Aorta (tissue), 5 donors: ENCODE measurements around the gene GAS6. TPM values are rescaled to one million over a fixed set of nuclear protein-coding genes. Genes with fewer than 3 reads are reported as not detected.

Source experiments
- ATAC-seq: fragments of 200-7000 bp; cut with Tn5 transposase; one replicate; pipeline ENCODE4 v1.9.1; 2022; ENCODE audit warnings: moderate library complexity; ENCODE audit not compliant: low FRiP score
- DNase-seq, 2 donors: peaks; one replicate each; pipeline ENCODE4 v3.0.0-alpha.2; 2020
- H3K27ac ChIP-seq, 2 donors: one replicate each; pipeline ENCODE4 v1.5.1; 2013; ENCODE audit warnings: low read length in 2 of 2, mild to moderate bottlenecking in 2 of 2, moderate library complexity in 2 of 2, control low read depth in 1 of 2, inconsistent platforms in 1 of 2, low read depth in 1 of 2
- H3K27me3 ChIP-seq, 2 donors: one replicate each; pipeline ENCODE4 v1.6.1; 2013; ENCODE audit warnings: control low read depth in 1 of 2, low read length in 1 of 2, mild to moderate bottlenecking in 1 of 2, moderate library complexity in 1 of 2; ENCODE audit not compliant: insufficient read depth in 2 of 2, control insufficient read depth in 1 of 2
- H3K36me3 ChIP-seq, 2 donors: one replicate each; pipeline ENCODE4 v1.6.1; 2013; ENCODE audit warnings: control low read depth in 1 of 2, low read length in 1 of 2, mild to moderate bottlenecking in 1 of 2; ENCODE audit not compliant: insufficient read depth in 2 of 2, control insufficient read depth in 1 of 2
- H3K4me1 ChIP-seq, 2 donors: one replicate each; pipeline ENCODE4 v1.6.1; 2013; ENCODE audit warnings: low read length in 2 of 2, control low read depth in 1 of 2, mild to moderate bottlenecking in 1 of 2, moderate library complexity in 1 of 2; ENCODE audit not compliant: insufficient read depth in 2 of 2, control insufficient read depth in 1 of 2
- H3K4me3 ChIP-seq, 2 donors: one replicate each; pipeline ENCODE4 v1.5.1; 2013; ENCODE audit warnings: low read length in 2 of 2, control low read depth in 1 of 2, mild to moderate bottlenecking in 1 of 2
- H3K9me3 ChIP-seq: one replicate; pipeline ENCODE4 v1.6.1; 2013; ENCODE audit warnings: mild to moderate bottlenecking, low read length; ENCODE audit not compliant: control insufficient read depth
- WGBS, 2 donors: extraction: QIAGEN DNeasy Blood & Tissue Kit; methylation state at CpG; one replicate each; pipeline ENCODE4 v1.1.7; 2013; 5-methylcytosine and 5-hydroxymethylcytosine counted together
- intact Hi-C, 2 donors: fragments of 100-400 bp; cut with DNase I; formaldehyde crosslinking; loops; one replicate each; pipeline versions ENCODE4 v1.14.2 to v1.15.0; 2022
- polyA plus RNA-seq, 2 donors: library from polyadenylated mRNA; stranded (reverse); fragments of 200-250 nt; gene quantifications; one replicate each; pipeline ENCODE4 v1.2.3, GENCODE V29; 2013
- total RNA-seq, 2 donors: library from RNA; stranded (reverse); fragmentation: NEBNext Ultra II Directional; extraction: Animal tissue kit (Norgen Biotek cat#: 25700); gene quantifications; one replicate each; pipeline ENCODE4 v1.2.1, GENCODE V29; 2021
- donor health status: healthy with polysubstance abuse.
- donor health status: Bipolar disorder and iron deficiency.
- donor health status: DM: no; HTN: no; CAD: no.
- donor health status: DM: no; HTN: no; CAD: no.
- donor health status: DM: yes; HTN: yes; CAD: no.

Gene GAS6
- total and polyA plus RNA-seq, 4 donors = 244 to 509 (median 333) TPM

DNA sequence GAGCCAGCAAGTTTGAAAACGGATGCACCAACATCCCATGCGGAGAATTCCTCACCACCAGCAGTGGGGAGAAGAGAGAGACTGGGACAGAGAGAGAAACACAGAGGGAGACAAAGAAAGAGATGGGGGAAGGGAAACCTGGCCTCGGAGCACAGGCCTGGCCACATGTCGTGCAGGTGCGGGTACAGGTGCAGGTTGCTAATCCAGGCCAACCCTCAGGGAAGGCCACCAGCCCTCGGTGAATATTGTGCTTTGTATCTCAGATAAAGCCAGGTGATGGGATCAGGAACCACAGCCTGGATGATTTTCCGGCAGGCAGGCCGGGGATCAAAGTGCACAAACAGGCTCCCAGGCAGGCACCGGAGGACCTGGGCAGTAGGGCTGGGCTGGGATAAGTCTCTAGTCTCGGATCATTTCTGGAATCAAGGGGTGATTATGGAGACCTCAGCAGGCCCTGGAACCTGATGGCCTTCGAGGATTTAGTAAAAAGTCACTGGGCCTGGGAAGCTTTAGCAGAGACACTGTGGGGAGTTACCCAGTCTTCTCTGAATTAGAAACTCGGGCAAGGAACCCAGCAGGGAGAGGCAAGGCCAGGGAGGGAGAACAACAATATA is 3.7 kb downstream of the GAS6 start:
- Histone ChIP-seq H3K27ac (no peak overlapping the region), H3K4me1 (no peaks in the 10 kb centered on the region)
- intact Hi-C loops = loop anchor here (5.0 kb wide), 4 partner anchors 37 to 77 kb away; no protein-coding TSS in a partner anchor

DNA sequence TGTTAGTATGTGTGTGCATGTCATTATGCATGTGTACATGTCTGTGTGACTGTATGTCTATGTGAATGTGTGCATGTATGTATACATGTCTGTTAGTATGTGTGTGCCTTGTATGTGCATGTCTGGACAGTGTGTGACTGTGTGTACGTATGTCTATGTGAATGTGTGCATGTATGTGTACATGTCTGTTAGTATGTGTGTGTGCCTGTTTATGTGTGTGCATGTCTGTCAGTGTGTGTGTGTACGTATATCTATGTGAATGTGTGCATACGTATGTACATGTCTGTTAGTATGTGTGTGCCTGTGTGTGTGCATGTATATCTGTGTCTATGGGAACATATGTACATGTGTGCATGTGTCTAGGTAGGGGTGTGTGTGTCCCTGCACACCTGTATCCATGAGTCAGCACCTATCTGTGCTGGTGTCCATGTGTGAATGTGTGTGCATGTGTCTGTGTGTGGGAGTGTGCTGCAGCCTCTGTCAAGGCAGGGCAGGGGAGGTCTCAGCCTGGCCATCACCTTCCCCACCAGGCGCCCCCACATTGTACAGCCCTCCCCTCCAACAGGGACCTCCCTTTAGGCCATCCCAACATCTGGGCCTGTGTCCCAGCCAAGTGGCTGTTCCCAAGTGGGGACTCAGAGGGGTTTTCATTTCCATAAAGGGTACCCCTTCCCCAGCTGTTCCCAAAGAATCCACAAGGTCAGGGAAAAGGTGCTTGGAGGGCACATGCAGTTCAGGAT is 4.4 kb downstream of the GAS6 start:
- DNase-seq (no peak), ATAC-seq (no peak)
- Histone ChIP-seq H3K9me3 (no peaks in the 10 kb centered on the region), H3K4me1 (no peaks in the 10 kb centered on the region), H3K4me3 (no peak overlapping the region), H3K27me3 (no peaks in the 10 kb centered on the region), H3K27ac (no peak overlapping the region), H3K36me3 (no peaks in the 10 kb centered on the region)
- intact Hi-C loops = loop anchor here (5.0 kb wide), 4 partner anchors 38 to 78 kb away; no protein-coding TSS in a partner anchor
- whole genome bisulfite sequencing, 2 donors = 87 to 94% methylated on average over 4 of the region's 4 CpGs

More for the DNA sequence above, 3.7 kb downstream of the GAS6 start:
- no peaks in the 10 kb centered on the region for H3K9me3 ChIP-seq
- ATAC-seq (no peak), DNase-seq (peak in 1 of 2 donors; percentile 47)
- H3K27me3 ChIP-seq = no peaks in the 10 kb centered on the region
- WGBS, 2 donors = 50 to 56% methylated on average over 12 of the region's 12 CpGs
- H3K4me3 ChIP-seq = no peak overlapping the region
- H3K36me3 ChIP-seq = no peaks in the 10 kb centered on the region

DNA sequence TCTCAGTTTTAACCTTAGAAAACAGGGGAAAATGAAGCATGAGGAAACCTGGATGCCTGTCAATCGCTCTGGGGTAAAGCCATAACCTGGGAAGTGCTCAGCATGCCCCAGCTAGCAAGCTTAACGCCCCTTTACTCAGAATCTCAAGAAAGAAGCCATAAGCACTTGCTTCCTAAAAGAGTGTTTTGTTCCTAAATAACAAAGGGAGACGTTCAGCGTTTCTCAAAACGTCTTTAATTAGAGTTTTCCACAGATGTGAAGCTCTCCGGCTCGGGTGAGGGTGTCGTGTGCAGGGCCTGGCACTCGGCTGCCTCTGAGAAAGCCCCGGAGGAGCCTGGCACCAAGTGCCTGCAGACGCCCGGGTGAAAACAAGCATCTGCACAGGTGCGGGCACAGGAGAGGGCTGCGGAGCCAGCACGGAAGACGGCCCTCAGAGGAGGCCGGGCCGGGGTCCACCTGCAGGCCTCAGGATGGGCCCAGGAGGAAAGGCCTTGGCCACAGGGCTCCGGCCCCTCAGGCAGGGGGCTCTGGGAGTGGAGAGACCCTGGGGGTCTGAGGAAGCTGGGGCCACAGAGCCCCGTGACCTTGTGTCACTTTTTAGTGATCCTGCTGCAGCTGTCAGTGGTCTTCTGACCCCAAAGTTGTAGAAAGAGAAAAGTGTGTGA is 6.2 kb downstream of the GAS6 start:
- no peak for ATAC-seq
- peaks cover 0 to 3% of the 10 kb centered on the region in 2 donors for H3K4me1 ChIP-seq
- H3K27ac ChIP-seq = no peak overlapping the region
- peak in 1 of 2 donors; percentile 65 for DNase-seq
- no peak overlapping the region for H3K4me3 ChIP-seq
- WGBS, 2 donors = 85 to 86% methylated on average over 20 of the region's 20 CpGs
- intact Hi-C loops = no loop called here
- no peaks in the 10 kb centered on the region for H3K9me3 ChIP-seq
- no peaks in the 10 kb centered on the region for H3K27me3 ChIP-seq
- H3K36me3 ChIP-seq = no peaks in the 10 kb centered on the region

DNA sequence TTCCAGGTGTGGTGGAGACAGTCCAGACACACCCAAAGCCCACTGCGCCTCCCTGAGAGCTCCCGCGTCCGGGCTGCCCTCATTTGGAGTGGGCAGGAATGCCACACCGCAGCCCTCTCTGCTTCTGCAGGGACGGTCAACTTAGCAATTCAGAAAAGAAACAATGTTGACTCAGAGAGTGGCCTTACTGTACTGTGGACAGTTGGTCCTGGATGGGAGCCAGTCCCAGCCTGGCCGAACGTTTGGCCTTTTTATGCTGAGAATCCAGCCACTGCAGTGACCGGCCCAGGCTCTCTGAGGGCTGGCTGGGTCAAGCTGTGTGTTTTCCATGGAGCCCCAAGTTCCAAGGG is 7.2 kb downstream of the GAS6 start:
- Histone ChIP-seq H3K36me3 (no peaks in the 10 kb centered on the region), H3K4me3 (no peak overlapping the region), H3K9me3 (no peaks in the 10 kb centered on the region), H3K4me1 (peaks cover 0 to 3% of the 10 kb centered on the region in 2 donors), H3K27me3 (no peaks in the 10 kb centered on the region), H3K27ac (peak overlapping the region in 1 of 2 donors; percentile 13)
- intact Hi-C loops = no loop called here
- peak in 1 of 2 donors; percentile 80 for DNase-seq
- WGBS, 2 donors = 33 to 44% methylated on average over 9 of the region's 9 CpGs
- ATAC-seq = no peak

DNA sequence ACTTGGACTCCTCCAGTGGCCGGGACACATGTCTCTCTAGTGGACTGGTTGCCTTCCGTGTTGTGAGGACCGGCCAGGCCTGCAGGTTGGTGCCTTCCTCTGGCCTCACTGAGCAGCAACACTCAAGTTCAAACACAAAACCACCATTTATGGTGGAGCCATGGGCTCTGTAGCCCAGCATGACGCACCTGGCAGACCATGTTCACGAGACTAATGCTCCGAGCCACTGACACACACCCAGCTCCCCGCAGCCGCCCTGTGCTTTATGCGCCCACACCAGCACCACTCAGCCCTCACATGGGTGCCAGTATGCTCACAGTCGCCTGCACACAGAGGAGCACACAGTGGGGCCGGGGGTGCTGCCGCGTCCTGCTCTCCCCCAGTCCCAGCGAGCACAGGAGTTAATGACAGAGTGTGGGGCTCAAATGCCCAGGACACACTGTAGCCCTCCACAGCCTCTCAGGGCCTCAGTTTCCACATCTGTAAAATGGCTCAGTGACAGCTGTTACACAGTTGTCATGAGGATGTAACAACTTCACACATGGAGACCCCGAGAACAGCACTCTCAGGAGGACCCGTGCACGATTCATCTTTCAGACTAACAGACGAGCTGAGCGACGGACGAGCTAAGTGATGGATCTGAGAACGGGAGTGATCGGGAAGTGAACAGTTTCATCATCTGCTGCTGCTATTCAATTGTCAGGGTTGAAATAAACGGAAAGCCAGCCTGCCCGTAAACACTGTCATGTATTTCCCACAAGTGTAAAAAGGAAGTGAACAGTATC is 7.8 kb downstream of the GAS6 start:
- 94 to 95% methylated on average over 25 of the region's 25 CpGs for WGBS, 2 donors
- intact Hi-C loops = no loop called here
- H3K27ac ChIP-seq = no peak overlapping the region
- peaks cover 0 to 3% of the 10 kb centered on the region in 2 donors for H3K4me1 ChIP-seq
- H3K9me3 ChIP-seq = no peaks in the 10 kb centered on the region
- no peaks in the 10 kb centered on the region for H3K36me3 ChIP-seq
- DNase-seq (peak in 1 of 2 donors; percentile 64), ATAC-seq (no peak)
- no peak overlapping the region for H3K4me3 ChIP-seq
- no peaks in the 10 kb centered on the region for H3K27me3 ChIP-seq

DNA sequence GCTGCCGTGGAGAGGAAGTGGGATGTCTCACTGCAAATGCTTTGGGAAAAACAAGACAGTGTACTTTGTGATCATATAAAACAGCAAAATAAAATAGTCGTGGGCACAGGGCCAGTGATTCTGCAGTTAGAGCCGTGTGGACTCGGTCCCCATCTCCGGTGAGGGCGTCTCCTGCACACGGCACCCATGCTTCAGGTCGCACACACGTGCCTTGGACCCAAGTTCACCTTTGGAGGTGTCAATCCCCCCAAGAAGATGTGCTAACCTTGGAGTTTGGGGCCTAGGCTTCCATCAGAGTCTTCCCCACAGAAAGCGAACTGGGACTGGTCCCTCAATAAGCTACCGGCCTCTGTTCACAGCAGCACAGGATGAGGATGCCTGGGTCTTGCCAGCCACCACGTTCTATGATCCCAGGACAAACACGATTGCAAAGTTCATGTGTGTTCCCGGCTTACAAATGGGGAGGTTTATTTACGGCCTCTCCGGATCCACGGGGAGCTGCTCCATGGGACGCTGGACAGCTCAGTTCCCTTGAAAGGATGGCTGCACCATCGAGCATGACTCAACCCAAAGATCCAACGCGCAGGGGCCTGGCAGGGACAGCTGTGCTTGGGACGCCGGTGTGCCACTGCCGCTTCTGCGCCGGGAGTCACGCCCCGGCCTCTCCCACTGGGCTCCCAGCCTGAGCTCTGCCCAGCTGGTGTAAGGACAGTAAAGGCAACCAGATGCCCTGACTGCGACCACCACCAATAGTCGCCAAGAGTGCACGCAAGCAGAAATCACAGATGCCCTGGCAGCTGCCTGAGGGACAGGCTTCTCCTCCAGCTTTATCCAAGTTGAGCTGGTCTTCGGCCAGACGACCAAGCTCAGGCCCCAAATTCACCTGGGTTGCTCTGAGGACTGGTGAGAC is 8.6 kb downstream of the GAS6 start:
- WGBS, 2 donors = 76 to 84% methylated on average over 33 of the region's 33 CpGs
- Histone ChIP-seq H3K4me3 (no peak overlapping the region), H3K27ac (no peak overlapping the region), H3K4me1 (peaks cover 0 to 3% of the 10 kb centered on the region in 2 donors), H3K36me3 (no peaks in the 10 kb centered on the region), H3K9me3 (no peaks in the 10 kb centered on the region), H3K27me3 (no peaks in the 10 kb centered on the region)
- peak in 1 of 2 donors; percentile 74 for DNase-seq
- intact Hi-C loops = no loop called here
- no peak for ATAC-seq

DNA sequence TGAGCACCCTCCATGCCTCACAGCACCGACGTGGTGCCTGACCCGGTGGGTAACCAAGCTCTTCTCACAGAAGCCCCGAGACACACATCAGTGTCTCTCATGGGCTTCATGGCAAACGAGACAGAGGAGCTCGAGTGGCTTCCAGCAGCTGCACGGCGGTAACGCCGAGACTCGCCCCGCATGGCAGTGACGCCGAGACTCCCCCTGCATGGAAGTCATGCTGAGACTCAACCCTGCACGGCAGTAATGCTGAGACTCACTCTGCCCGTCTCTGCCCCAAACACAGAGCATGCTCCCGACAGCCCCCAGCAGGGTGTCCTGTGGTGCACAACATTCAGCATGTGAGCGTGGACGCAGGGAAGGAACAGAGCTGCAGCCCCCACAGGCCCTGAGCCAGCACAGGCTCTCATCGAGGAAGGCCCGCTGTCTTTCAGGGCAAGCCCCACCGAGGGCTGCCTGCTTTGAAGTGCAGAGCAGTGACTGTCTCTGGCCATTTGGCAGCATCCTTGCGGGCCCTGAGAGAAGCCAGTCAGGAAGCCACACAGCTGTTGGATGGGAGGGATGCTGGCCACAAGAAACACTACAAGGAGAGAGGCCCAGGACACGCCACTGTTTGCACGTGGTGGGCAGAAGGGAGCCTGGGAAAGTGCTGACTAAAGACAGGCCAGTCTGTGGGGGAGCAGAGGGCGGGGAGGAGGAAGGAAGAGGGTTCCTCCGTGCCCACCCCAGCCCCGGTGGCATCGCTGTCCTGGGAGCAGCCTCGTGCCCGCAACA is 9.5 kb downstream of the GAS6 start:
- Histone ChIP-seq H3K27me3 (no peaks in the 10 kb centered on the region), H3K4me3 (no peak overlapping the region), H3K4me1 (peaks cover 0 to 3% of the 10 kb centered on the region in 2 donors), H3K36me3 (no peaks in the 10 kb centered on the region), H3K27ac (no peak overlapping the region), H3K9me3 (no peaks in the 10 kb centered on the region)
- DNase-seq = peak; percentile 76 to 84
- 53 to 61% methylated on average over 31 of the region's 31 CpGs for WGBS, 2 donors
- intact Hi-C loops = no loop called here
- ATAC-seq = peak; percentile 30
